GM12801 (cell line): ENCODE results near the gene PLEKHM3.

Experiments
- TF ChIP-seq, protein P1 (sequence below): IDR thresholded peaks from one replicate; pipeline ENCODE4 v1.5.1; 2011; ENCODE audit warnings: control low read depth; ENCODE audit not compliant: insufficient read length; ENCODE audit errors: extremely low read depth

Gene PLEKHM3

DNA sequence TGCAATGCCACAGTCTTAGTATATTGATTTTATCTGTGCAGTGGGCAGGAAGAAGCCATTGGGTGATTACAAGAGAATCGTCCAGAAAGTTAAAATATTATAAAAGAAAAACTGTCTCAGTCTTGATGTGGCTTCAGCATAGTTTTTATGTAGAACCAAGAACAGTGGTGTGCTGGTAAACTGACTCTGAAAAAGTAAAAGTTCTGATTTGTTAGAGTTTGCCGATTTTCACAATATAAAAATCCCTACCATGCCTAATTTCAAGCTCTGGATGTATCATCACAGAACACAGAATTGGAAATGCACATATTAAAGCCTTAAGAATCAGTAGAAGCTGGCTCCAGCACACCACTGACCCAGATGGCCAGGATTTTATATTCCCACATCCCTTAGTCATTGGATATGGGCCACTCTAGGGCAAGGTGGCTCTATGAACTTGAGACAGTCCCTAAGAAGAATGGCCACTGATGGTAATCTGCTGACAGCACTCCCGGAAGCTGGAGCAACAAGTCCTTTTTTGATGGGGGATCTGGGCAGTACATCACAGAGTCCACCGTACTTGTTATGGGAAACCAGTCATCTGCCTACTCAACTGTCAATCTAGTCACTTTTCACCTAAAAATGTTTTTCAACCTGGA is 9.3 kb upstream of the PLEKHM3 start:
- TF ChIP-seq, protein P1, sequence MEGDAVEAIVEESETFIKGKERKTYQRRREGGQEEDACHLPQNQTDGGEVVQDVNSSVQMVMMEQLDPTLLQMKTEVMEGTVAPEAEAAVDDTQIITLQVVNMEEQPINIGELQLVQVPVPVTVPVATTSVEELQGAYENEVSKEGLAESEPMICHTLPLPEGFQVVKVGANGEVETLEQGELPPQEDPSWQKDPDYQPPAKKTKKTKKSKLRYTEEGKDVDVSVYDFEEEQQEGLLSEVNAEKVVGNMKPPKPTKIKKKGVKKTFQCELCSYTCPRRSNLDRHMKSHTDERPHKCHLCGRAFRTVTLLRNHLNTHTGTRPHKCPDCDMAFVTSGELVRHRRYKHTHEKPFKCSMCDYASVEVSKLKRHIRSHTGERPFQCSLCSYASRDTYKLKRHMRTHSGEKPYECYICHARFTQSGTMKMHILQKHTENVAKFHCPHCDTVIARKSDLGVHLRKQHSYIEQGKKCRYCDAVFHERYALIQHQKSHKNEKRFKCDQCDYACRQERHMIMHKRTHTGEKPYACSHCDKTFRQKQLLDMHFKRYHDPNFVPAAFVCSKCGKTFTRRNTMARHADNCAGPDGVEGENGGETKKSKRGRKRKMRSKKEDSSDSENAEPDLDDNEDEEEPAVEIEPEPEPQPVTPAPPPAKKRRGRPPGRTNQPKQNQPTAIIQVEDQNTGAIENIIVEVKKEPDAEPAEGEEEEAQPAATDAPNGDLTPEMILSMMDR = no peak

DNA sequence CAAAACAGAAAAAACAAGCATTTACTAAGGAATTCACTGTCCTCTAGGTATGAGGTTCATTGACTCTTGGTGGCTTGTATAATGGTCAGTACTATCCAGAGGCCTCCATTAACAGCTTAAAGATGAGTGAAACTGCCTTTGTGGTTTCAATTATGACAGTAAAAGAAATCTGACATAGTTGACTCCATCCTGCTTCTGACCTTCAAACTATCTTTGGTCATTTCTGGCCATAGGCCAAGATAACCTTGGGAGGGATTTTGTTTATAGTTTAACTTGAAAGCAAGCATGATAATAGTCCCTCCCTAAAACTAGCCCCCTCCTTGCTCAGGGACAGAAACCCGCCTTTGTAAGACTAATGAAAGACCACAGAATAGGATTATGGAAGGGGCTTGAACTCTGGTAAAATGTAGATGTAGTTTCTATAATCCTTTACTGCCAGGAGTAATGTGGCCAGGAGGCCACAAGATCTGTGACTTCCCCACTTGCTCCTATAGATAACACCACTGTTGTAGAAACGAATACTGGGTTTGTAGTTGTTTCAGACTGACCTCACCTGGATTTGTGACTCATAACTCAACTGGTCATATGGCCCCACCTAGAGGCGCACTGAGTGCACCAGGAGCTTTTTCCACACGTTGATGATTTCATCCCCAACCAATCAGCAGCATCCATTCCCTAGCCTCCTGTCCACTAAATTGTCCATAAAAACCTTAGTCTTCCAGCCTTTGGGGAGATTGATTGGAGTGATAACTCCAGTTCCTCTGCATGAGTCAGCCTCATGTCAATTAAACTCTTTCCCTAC is 8.6 kb upstream of the PLEKHM3 start:
- TF ChIP-seq, protein P1 = no peak

DNA sequence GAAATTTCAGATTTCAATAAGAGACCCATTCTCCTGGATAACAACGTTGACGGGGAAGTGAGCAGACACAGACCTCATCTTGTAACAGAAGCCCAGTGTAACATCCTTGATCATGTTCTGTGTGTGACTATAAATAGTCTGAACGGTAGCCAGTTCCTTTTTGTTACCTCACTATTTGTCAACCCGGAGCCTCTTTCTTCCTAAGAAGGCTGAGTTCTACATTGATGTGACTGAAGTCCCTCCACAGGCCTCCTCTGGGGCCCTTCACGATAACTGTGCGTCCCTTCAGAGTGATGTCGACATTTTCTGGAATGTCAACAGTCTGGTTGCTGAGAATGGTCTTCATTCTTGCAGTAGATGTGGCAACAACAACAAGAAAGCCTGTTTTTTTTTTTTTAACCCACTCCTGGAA is 6.3 kb upstream of the PLEKHM3 start:
- TF ChIP-seq, protein P1 = no peak

DNA sequence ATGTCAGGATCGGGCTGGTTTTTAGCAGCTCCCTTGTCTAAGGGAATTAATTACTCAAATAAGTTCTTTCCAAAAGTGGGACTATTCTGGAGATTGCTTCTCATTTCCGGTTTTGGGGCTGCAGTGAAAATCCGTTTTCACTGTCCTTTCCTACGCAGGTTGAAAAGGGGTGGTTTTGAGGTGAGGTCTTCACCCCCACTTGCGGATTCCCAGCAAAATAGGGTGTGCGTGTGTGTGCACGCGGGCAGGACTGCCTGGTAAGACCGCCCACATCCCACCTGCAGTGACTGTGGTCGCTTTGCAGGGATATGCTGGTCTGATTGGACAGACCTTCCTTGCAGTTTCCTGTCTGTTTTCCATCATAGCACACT is 472 bp upstream of the PLEKHM3 start:
- TF ChIP-seq, protein P1 = no peak

DNA sequence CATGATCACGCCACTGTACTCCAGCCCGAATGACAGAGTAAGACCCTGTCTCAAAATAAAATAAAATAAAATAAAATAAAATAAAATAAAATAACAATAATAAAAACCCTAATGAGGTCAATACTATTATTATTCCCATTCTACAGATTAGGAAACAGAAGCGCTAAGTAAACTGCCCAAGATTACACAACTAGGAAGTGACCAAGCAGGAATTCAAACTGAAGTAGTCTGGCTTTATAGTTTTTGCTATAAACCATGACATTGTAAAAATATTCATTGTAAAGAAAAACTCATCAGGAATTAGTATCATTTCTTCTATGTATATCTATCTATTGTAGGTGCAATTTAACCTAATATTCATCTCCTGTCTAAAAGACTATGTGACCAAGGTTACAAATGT is 1.2 kb downstream of the PLEKHM3 start:
- TF ChIP-seq, protein P1 = no peak

DNA sequence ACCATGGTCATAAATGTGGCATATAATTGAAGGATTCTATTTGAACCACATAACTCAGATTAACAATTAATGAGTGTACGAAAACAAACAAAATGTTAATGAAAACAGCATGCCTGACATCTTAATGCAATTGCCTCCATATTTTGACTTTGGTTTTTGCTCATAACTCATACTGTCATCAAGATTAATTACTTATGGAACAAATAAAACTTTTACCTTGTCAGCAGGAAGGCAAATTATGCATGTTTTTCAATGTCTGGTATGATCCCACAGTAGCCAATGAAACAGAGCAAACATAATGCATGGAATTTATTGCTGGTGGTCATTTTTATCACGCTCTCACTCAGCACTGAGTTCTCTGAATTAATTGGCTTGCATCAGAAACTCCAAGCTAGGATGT is 5.1 kb downstream of the PLEKHM3 start:
- TF ChIP-seq, protein P1 = no peak

DNA sequence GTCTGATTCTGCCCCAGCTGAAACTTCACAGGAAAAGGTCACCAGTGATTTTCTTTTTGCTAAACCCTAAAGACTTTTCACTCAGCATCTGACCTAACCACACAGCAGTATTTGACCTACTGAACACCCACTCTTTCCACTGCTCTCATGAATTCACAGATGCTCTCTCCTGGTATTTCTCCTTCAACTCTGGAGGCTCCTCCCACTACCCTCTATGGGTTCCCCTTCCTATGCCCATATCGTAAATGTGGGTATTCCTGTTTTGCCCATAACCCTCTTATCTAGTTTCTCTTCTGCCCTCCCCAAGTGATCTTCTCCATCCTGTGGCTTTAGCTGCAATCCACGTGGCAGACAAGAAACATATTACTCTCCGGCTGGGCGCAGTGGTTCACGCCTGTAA is 7.6 kb downstream of the PLEKHM3 start:
- TF ChIP-seq, protein P1 = no peak
